ENCODE data around the gene PALLD.

DNA sequence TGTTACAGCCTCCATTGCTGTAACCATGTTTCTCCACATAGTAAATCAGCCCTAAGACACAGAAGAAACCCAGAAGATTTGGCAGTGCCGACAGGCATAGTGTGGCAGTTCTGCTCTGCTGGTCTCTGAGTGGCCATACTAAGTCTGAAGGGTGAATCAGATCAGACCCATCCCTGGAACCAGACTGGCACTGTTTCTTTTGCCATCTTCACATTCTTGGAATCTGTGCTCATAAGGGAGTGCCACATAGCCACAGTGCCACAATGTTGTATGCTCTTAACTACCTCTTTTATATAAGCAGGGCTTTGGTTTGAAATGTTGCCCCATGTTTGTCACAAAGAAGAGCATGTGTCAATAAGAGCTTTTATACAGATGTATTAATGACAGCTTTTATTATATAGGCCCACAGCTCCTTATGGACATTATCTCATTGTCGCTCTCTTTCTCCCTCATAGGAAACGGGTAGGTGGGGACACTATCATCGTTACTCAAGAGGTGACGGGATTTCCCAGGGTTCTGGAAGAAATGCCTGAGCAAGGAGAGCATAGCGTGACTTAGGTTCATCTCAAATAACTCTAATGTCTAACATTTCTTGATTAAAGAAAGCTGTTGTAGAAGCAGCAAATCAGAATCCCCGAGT is 385.0 kb downstream of the PALLD start:
- TF ChIP-seq, protein P1, sequence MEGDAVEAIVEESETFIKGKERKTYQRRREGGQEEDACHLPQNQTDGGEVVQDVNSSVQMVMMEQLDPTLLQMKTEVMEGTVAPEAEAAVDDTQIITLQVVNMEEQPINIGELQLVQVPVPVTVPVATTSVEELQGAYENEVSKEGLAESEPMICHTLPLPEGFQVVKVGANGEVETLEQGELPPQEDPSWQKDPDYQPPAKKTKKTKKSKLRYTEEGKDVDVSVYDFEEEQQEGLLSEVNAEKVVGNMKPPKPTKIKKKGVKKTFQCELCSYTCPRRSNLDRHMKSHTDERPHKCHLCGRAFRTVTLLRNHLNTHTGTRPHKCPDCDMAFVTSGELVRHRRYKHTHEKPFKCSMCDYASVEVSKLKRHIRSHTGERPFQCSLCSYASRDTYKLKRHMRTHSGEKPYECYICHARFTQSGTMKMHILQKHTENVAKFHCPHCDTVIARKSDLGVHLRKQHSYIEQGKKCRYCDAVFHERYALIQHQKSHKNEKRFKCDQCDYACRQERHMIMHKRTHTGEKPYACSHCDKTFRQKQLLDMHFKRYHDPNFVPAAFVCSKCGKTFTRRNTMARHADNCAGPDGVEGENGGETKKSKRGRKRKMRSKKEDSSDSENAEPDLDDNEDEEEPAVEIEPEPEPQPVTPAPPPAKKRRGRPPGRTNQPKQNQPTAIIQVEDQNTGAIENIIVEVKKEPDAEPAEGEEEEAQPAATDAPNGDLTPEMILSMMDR (IDR thresholded peaks at IDR 0.05) = no peak
- TF ChIP-seq POLR2A (IDR thresholded peaks at IDR 0.05; ENCODE audit: low read depth) (no peak), POLR2AphosphoS5 (IDR thresholded peaks at IDR 0.05) (no peak), EP300 (IDR thresholded peaks at IDR 0.05) (no peak)
